Endodermal cell (in vitro differentiated cells): ENCODE results near the gene NRDC. TPM values are rescaled to one million over a fixed set of nuclear protein-coding genes. Genes with fewer than 3 reads are reported as not detected.

Source experiments
- DNase-seq: peaks from one replicate; pipeline ENCODE4 v3.0.0-alpha.2; 2017
- H3K27ac ChIP-seq: 2 replicates; pipeline ENCODE4 v1.5.1; 2013; ENCODE audit warnings: mild to moderate bottlenecking, low read depth, low read length, moderate library complexity
- H3K27me3 ChIP-seq: 2 replicates; pipeline ENCODE4 v1.6.1; 2013; ENCODE audit warnings: mild to moderate bottlenecking, low read length, moderate library complexity; ENCODE audit not compliant: insufficient read depth, control insufficient read depth, poor library complexity, severe bottlenecking
- H3K36me3 ChIP-seq: 2 replicates; pipeline ENCODE4 v1.7.0; 2013; ENCODE audit warnings: mild to moderate bottlenecking, low read length, moderate library complexity; ENCODE audit not compliant: control insufficient read depth, insufficient read depth
- H3K4me1 ChIP-seq: one replicate; pipeline ENCODE4 v1.7.0; 2013; ENCODE audit warnings: low read length; ENCODE audit not compliant: control insufficient read depth, insufficient read depth
- H3K4me3 ChIP-seq: 2 replicates; pipeline ENCODE4 v1.5.1; 2013; ENCODE audit warnings: mild to moderate bottlenecking, low read length, moderate library complexity
- H3K9ac ChIP-seq: 2 replicates; pipeline ENCODE4 v1.6.1; 2013; ENCODE audit warnings: mild to moderate bottlenecking, low read length, moderate library complexity; ENCODE audit not compliant: poor library complexity, severe bottlenecking; ENCODE audit errors: extremely low read depth
- H3K9me3 ChIP-seq: 2 replicates; pipeline ENCODE4 v1.6.1; 2013; ENCODE audit warnings: mild to moderate bottlenecking, low read length, moderate library complexity; ENCODE audit not compliant: control insufficient read depth
- H3K27ac Mint-ChIP-seq: 2 replicates; pipeline ENCODE4 v1.8.0; 2020; ENCODE audit warnings: mixed read lengths
- H3K27me3 Mint-ChIP-seq: 2 replicates; pipeline ENCODE4 v1.8.0; 2021; ENCODE audit warnings: mild to moderate bottlenecking, mixed read lengths; ENCODE audit not compliant: insufficient read depth
- H3K36me3 Mint-ChIP-seq: 2 replicates; pipeline ENCODE4 v1.8.0; 2020; ENCODE audit warnings: low read depth, mixed read lengths
- H3K4me1 Mint-ChIP-seq: 2 replicates; pipeline ENCODE4 v1.8.0; 2020; ENCODE audit warnings: mixed read lengths
- H3K4me3 Mint-ChIP-seq: 2 replicates; pipeline ENCODE4 v1.8.0; 2020; ENCODE audit warnings: mild to moderate bottlenecking, moderate library complexity, mixed read lengths
- H3K9me3 Mint-ChIP-seq: 2 replicates; pipeline ENCODE4 v1.8.0; 2020; ENCODE audit warnings: mild to moderate bottlenecking, mixed read lengths
- WGBS, 2 experiments: methylation state at CpG; one replicate each; pipeline versions ENCODE4 v1.1.5 to v1.1.7; 2013; ENCODE audit warnings: missing lambda C conversion rate in 2 of 2, mixed read lengths in 1 of 2; ENCODE audit not compliant: insufficient coverage in 1 of 2, insufficient read length in 1 of 2; 5-methylcytosine and 5-hydroxymethylcytosine counted together
- total RNA-seq, 2 donors: library from RNA; stranded (reverse); fragmentation: NEBNext Ultra II Directional in 1 of 2; extraction: Animal tissue kit (Norgen Biotek cat#: 25700) in 1 of 2; gene quantifications; 2 replicates in 1 of 2; 3 replicates in 1 of 2; pipeline ENCODE4 v1.2.1, GENCODE V29; 2021
- TF ChIP-seq, protein P1 (sequence below): fragments of 200-600 bp; sonication (generic); conservative IDR thresholded peaks from 2 replicates; pipeline ENCODE4 v1.5.0; 2021; ENCODE audit warnings: antibody characterized with exemption, mild to moderate bottlenecking

NRDC gene
- total RNA-seq, 2 donors from 2014 or later = 160 to 202 TPM

DNA sequence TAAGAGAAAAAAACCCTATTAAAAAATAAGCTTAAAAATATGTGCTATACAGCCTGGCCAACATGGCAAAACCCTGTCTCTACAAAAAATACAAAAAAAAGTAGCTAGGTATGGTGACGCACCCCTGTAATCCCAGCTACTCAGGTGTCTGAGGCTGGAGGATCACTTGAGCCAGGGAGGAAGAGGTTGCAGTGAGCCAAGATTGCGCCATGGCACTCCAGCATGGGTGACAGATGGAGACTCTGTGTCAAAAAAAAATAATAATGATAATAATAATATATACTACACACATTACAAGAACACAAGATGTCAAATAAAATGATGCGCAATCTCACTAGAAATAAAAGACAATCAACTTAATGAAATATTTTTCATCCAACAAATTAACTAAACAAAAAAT is 22.9 kb downstream of the NRDC start:
- Histone ChIP-seq H3K27ac (no peak overlapping the region), H3K9ac (no peak overlapping the region), H3K9me3 (no peaks in the 10 kb centered on the region), H3K36me3 (peaks cover 14% of the 10 kb centered on the region), H3K27me3 (no peaks in the 10 kb centered on the region), H3K4me3 (no peak overlapping the region), H3K4me1 (no peaks in the 10 kb centered on the region)
- Mint-ChIP-seq H3K36me3 (peaks cover 16% of the 10 kb centered on the region), H3K4me1 (peaks cover 6% of the 10 kb centered on the region), H3K4me3 (no peak overlapping the region), H3K27me3 (no peaks in the 10 kb centered on the region), H3K9me3 (no peaks in the 10 kb centered on the region), H3K27ac (no peak overlapping the region)
- WGBS, 2 experiments = 82 to 97% methylated on average over 1 to 3 of the region's 3 CpGs
- TF ChIP-seq, protein P1, sequence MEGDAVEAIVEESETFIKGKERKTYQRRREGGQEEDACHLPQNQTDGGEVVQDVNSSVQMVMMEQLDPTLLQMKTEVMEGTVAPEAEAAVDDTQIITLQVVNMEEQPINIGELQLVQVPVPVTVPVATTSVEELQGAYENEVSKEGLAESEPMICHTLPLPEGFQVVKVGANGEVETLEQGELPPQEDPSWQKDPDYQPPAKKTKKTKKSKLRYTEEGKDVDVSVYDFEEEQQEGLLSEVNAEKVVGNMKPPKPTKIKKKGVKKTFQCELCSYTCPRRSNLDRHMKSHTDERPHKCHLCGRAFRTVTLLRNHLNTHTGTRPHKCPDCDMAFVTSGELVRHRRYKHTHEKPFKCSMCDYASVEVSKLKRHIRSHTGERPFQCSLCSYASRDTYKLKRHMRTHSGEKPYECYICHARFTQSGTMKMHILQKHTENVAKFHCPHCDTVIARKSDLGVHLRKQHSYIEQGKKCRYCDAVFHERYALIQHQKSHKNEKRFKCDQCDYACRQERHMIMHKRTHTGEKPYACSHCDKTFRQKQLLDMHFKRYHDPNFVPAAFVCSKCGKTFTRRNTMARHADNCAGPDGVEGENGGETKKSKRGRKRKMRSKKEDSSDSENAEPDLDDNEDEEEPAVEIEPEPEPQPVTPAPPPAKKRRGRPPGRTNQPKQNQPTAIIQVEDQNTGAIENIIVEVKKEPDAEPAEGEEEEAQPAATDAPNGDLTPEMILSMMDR = no peak
- DNase-seq = no peak

DNA sequence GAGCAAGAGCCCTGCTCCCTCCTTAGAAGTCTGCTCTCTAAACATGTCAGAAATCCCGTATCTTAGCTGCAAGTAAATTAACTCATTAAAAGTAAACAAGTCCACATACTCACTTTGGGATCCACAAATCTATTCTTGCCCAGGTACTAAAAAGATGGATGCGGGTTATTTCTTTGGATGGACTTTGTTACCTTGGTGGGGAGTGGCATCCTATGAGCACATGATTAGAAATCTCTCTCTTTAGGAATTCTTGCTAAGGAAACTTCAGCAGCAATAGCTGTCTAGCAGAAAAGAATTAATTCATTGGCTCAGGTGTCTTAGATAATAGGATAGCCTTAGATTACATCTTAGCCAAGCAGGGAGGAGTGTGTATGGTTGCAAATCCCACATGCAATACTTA is 25.2 kb downstream of the NRDC start:
- no peak overlapping the region for H3K27ac Mint-ChIP-seq
- H3K9me3 Mint-ChIP-seq = peaks cover 4% of the 10 kb centered on the region
- H3K4me3 Mint-ChIP-seq = no peak overlapping the region
- Histone ChIP-seq H3K27me3 (no peaks in the 10 kb centered on the region), H3K9ac (no peak overlapping the region), H3K36me3 (peaks cover 14% of the 10 kb centered on the region), H3K4me3 (no peak overlapping the region), H3K9me3 (no peaks in the 10 kb centered on the region), H3K4me1 (no peaks in the 10 kb centered on the region), H3K27ac (no peak overlapping the region)
- TF ChIP-seq, protein P1 = no peak
- DNase-seq = no peak
- H3K4me1 Mint-ChIP-seq = peaks cover 8% of the 10 kb centered on the region
- whole genome bisulfite sequencing, 2 experiments = 94 to 96% methylated on average over 2 of the region's 2 CpGs
- no peaks in the 10 kb centered on the region for H3K27me3 Mint-ChIP-seq
- peaks cover 32% of the 10 kb centered on the region for H3K36me3 Mint-ChIP-seq

DNA sequence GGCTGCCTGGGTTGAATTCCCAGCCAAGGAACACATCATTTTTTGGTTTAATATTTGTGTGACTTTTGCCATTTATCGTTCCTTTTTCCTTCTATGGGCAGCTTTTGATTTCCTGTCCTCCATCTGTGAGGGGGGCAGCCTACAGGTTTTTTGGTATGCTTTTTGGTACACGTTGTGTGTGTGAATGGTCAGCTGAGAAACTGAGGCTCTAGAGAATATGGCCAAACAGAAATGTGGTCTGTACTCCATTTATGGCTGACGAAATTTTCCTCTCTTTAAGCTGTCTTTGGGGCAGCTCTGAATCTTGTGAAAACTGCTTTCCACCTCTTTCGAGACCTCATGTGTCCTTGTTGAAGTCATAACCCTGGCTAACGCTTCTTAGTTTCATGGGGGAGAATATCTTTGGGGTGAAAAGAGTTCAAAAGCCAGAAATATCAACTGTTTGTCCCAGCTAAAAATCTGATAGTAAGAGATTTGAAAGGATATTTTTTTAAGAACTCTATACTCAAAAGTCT is 26.6 kb downstream of the NRDC start:
- H3K9ac ChIP-seq = no peak overlapping the region
- no peak overlapping the region for H3K27ac ChIP-seq
- H3K9me3 ChIP-seq = peaks cover 3% of the 10 kb centered on the region
- Mint-ChIP-seq H3K27me3 (no peaks in the 10 kb centered on the region), H3K27ac (no peak overlapping the region), H3K4me3 (no peak overlapping the region), H3K9me3 (peaks cover 6% of the 10 kb centered on the region), H3K36me3 (peaks cover 33% of the 10 kb centered on the region), H3K4me1 (peaks cover 8% of the 10 kb centered on the region)
- H3K27me3 ChIP-seq = no peaks in the 10 kb centered on the region
- peaks cover 16% of the 10 kb centered on the region for H3K36me3 ChIP-seq
- H3K4me3 ChIP-seq = no peak overlapping the region
- DNase-seq = no peak
- 91 to 92% methylated on average over 4 to 5 of the region's 5 CpGs for WGBS, 2 experiments
- TF ChIP-seq, protein P1 = no peak
- H3K4me1 ChIP-seq = no peaks in the 10 kb centered on the region
